ENCODE data around the gene COL12A1. TPM values are rescaled to one million over a fixed set of nuclear protein-coding genes. Genes with fewer than 3 reads are reported as not detected.

The COL12A1 gene
- total RNA-seq, 1 donor from 2014 or later, result 1.3 TPM

- Histone ChIP-seq H3K4me3 (no peak overlapping the region), H3K27ac (no peak overlapping the region), H4K20me1 (ENCODE audit: low read depth) (no peaks in the 10 kb centered on the region), H3K27me3 (no peaks in the 10 kb centered on the region), H3K9ac (no peak overlapping the region), H3F3A (ENCODE audit: low read depth) (no peaks in the 10 kb centered on the region), H3K4me2 (no peak overlapping the region), H3K4me1 (no peaks in the 10 kb centered on the region), H3K9me3 (ENCODE audit: low read depth) (no peaks in the 10 kb centered on the region), H3K36me3 (no peaks in the 10 kb centered on the region), H3K79me2 (ENCODE audit: low read depth) (no peaks in the 10 kb centered on the region), H2AFZ (replicated peaks) (no peak overlapping the region)
- Mint-ChIP-seq H3K4me1 (no peaks in the 10 kb centered on the region), H3K27me3 (ENCODE audit: insufficient read depth, low read depth) (no peaks in the 10 kb centered on the region), H3K4me3 (no peak overlapping the region), H3K36me3 (no peaks in the 10 kb centered on the region), H3K27ac (no peak overlapping the region), H3K9me3 (no peaks in the 10 kb centered on the region)
- no peak for DNase-seq (ENCODE audit: low spot score)
- TF ChIP-seq CTCF (IDR thresholded peaks at IDR 0.05) (no peak), EZH2 (IDR thresholded peaks at IDR 0.05) (no peak), EZH2phosphoT487 (IDR thresholded peaks at IDR 0.05) (no peak)
Observed at GRCh38 chr6:75156186-75156878, 49.5 kb downstream of the COL12A1 start.

GRCh38 chr6:75155631-75156030 lies 50.2 kb downstream of the COL12A1 start:
- Histone ChIP-seq H3K79me2 (ENCODE audit: low read depth) (no peaks in the 10 kb centered on the region), H3K27me3 (no peaks in the 10 kb centered on the region), H3K9me3 (ENCODE audit: low read depth) (no peaks in the 10 kb centered on the region), H4K20me1 (ENCODE audit: low read depth) (no peaks in the 10 kb centered on the region), H3K36me3 (no peaks in the 10 kb centered on the region), H2AFZ (replicated peaks) (no peak overlapping the region), H3K4me2 (no peak overlapping the region), H3K9ac (no peak overlapping the region), H3F3A (ENCODE audit: low read depth) (no peaks in the 10 kb centered on the region), H3K4me3 (no peak overlapping the region), H3K27ac (no peak overlapping the region), H3K4me1 (no peaks in the 10 kb centered on the region)
- Mint-ChIP-seq H3K27me3 (ENCODE audit: insufficient read depth, low read depth) (no peaks in the 10 kb centered on the region), H3K9me3 (no peaks in the 10 kb centered on the region), H3K27ac (no peak overlapping the region), H3K4me1 (no peaks in the 10 kb centered on the region), H3K4me3 (no peak overlapping the region), H3K36me3 (no peaks in the 10 kb centered on the region)
- no peak for TF ChIP-seq EZH2phosphoT487 (IDR thresholded peaks at IDR 0.05)
- TF ChIP-seq CTCF (IDR thresholded peaks at IDR 0.05), result no peak
- TF ChIP-seq EZH2 (IDR thresholded peaks at IDR 0.05), result no peak
- no peak for DNase-seq (ENCODE audit: low spot score)

- DNase-seq (ENCODE audit: low spot score), result no peak
- H3K4me3 Mint-ChIP-seq, result no peak overlapping the region
- Histone ChIP-seq H3K36me3 (no peaks in the 10 kb centered on the region), H2AFZ (replicated peaks) (no peak overlapping the region), H3K9me3 (ENCODE audit: low read depth) (no peaks in the 10 kb centered on the region), H3K4me3 (no peak overlapping the region), H4K20me1 (ENCODE audit: low read depth) (no peaks in the 10 kb centered on the region), H3K27me3 (no peaks in the 10 kb centered on the region), H3F3A (ENCODE audit: low read depth) (no peaks in the 10 kb centered on the region), H3K4me2 (no peak overlapping the region), H3K27ac (no peak overlapping the region), H3K9ac (no peak overlapping the region), H3K79me2 (ENCODE audit: low read depth) (no peaks in the 10 kb centered on the region), H3K4me1 (no peaks in the 10 kb centered on the region)
- no peaks in the 10 kb centered on the region for H3K36me3 Mint-ChIP-seq
- H3K4me1 Mint-ChIP-seq, result no peaks in the 10 kb centered on the region
- no peaks in the 10 kb centered on the region for H3K9me3 Mint-ChIP-seq
- H3K27me3 Mint-ChIP-seq (ENCODE audit: insufficient read depth, low read depth), result no peaks in the 10 kb centered on the region
- H3K27ac Mint-ChIP-seq, result no peak overlapping the region
- TF ChIP-seq EZH2phosphoT487 (IDR thresholded peaks at IDR 0.05) (no peak), CTCF (IDR thresholded peaks at IDR 0.05) (no peak), EZH2 (IDR thresholded peaks at IDR 0.05) (no peak)
Observed at GRCh38 chr6:75154973-75155372, 50.9 kb downstream of the COL12A1 start.
